Tibial nerve (tissue), 4 donors: ENCODE measurements around the gene EXOC6B. TPM values are rescaled to one million over a fixed set of nuclear protein-coding genes. Genes with fewer than 3 reads are reported as not detected.

Experiments used
- DNase-seq, 2 donors: peaks; one replicate each; pipeline ENCODE4 v3.0.0-alpha.2; 2019; ENCODE audit warnings: low spot score in 2 of 2
- H3K27ac ChIP-seq, 4 donors: fragments of 200-600 bp; sonication (generic) in 3 of 4; one replicate each; pipeline ENCODE4 v1.5.1; 2017 to 2019; ENCODE audit warnings: mild to moderate bottlenecking in 1 of 4
- H3K27me3 ChIP-seq, 2 donors: fragments of 200-600 bp; sonication (generic) in 1 of 2; one replicate each; pipeline versions ENCODE4 v1.5.1 to v1.6.0; 2017 to 2019
- H3K36me3 ChIP-seq, 3 donors: fragments of 200-600 bp; sonication (generic); one replicate each; pipeline ENCODE4 v1.5.1; 2018 to 2019
- H3K4me1 ChIP-seq, 4 donors: fragments of 200-600 bp; sonication (generic) in 3 of 4; one replicate each; pipeline ENCODE4 v1.5.1; 2017 to 2019
- H3K4me3 ChIP-seq, 4 donors: fragments of 200-600 bp; sonication (generic) in 3 of 4; one replicate each; pipeline ENCODE4 v1.5.1; 2017 to 2019; ENCODE audit warnings: mild to moderate bottlenecking in 1 of 4, moderate library complexity in 1 of 4
- H3K9me3 ChIP-seq, 4 donors: fragments of 200-600 bp; sonication (generic) in 3 of 4; one replicate each; pipeline ENCODE4 v1.5.1; 2017 to 2019
- EP300 ChIP-seq, 2 donors: sonication (generic); formaldehyde crosslinking; IDR thresholded peaks; one replicate each; pipeline ENCODE4 v1.6.1; 2017; ENCODE audit warnings: antibody characterized with exemption in 2 of 2, mild to moderate bottlenecking in 1 of 2
- POLR2A ChIP-seq, 2 donors: fragments of 450-650 bp; IDR thresholded peaks; one replicate each; pipeline ENCODE4 v1.6.1; 2017; ENCODE audit warnings: antibody characterized with exemption in 2 of 2, mild to moderate bottlenecking in 2 of 2, moderate library complexity in 2 of 2
- WGBS, 2 donors: methylation state at CpG; one replicate each; pipeline ENCODE4 v1.1.5; 2018; 5-methylcytosine and 5-hydroxymethylcytosine counted together
- total RNA-seq, 4 donors: library from RNA; depleted of rRNA; stranded (reverse); fragments of >200 nt; gene quantifications; one replicate each; pipeline ENCODE4 v1.1.0, GENCODE V29; 2016
- TF ChIP-seq, protein P1 (sequence below), 5 experiments: fragments of 200-600 bp in 3 of 5; fragments of 450-650 bp in 2 of 5; sonication (generic) in 3 of 5; IDR thresholded peaks; one replicate each; pipeline ENCODE4 v1.5.1; 2016 to 2019; ENCODE audit warnings: antibody characterized with exemption in 5 of 5, mild to moderate bottlenecking in 3 of 5, moderate library complexity in 2 of 5

EXOC6B gene
- total RNA-seq, 4 donors from 2014 or later: 22.1 to 41.1 (median 30.3) TPM

DNA sequence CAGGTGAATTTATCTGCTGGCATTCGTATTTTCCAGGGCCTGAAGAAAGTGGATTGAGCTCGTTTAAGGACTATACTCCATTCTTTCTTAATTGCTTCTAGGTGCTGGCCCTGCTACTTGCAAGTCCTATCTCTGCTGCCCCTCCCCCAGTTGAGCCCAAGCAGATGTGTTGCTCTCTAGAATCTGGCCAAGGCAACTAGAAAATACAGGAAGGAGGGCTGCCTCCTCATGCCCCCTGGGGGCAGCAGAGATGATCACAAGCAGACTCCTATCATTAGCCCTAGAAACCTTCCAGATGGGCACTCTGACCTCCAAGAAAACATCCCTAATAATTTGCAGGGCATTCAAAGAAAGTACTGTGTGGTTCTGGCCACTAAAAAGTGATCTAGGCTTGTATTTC is 605.7 kb downstream of the EXOC6B start:
- Histone ChIP-seq H3K9me3 (no peaks in the 10 kb centered on the region), H3K27ac (no peak overlapping the region), H3K27me3 (no peaks in the 10 kb centered on the region), H3K36me3 (no peaks in the 10 kb centered on the region), H3K4me1 (peaks cover 0 to under 1% (median 0%) of the 10 kb centered on the region in 4 donors), H3K4me3 (no peak overlapping the region)
- 59 to 64% methylated on average over 2 of the region's 2 CpGs for WGBS, 2 donors
- no peak for TF ChIP-seq EP300 (IDR thresholded peaks at IDR 0.05)
- TF ChIP-seq, protein P1, sequence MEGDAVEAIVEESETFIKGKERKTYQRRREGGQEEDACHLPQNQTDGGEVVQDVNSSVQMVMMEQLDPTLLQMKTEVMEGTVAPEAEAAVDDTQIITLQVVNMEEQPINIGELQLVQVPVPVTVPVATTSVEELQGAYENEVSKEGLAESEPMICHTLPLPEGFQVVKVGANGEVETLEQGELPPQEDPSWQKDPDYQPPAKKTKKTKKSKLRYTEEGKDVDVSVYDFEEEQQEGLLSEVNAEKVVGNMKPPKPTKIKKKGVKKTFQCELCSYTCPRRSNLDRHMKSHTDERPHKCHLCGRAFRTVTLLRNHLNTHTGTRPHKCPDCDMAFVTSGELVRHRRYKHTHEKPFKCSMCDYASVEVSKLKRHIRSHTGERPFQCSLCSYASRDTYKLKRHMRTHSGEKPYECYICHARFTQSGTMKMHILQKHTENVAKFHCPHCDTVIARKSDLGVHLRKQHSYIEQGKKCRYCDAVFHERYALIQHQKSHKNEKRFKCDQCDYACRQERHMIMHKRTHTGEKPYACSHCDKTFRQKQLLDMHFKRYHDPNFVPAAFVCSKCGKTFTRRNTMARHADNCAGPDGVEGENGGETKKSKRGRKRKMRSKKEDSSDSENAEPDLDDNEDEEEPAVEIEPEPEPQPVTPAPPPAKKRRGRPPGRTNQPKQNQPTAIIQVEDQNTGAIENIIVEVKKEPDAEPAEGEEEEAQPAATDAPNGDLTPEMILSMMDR (IDR thresholded peaks at IDR 0.05): no peak
- TF ChIP-seq POLR2A (IDR thresholded peaks at IDR 0.05): no peak
- no peak for DNase-seq

DNA sequence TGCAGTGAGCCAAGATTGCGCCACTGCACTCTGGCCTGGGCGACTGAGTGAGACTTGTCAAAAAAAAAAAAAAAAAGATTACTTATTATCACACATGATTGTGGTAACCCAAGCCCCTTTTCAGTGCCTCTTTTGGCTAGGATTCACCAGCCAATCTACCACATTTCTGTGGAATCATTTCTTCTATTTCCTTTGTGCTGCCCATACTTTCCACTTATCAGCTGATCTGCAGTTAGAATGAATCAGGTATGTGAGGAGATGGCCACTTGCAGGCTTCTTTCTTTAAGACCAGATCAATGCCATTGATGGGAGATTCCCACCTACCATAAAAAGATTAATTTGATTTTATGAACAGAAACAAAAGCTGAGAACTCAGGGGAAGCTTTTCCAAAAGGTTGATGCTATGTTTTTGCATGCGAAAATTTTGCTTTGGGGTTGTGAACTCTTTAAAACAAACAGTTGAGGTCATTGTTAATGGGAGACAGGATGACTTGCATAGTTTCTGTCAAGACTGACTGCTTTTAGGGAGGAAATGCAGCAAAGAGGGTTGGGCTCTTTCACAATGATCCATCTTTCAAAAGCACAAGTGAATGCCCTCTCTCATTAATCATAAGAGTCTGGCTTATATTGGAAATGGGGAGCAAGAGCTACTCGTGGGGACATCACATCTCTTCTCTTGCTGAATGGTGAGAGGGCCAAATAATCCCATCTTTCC is 611.2 kb downstream of the EXOC6B start:
- no peak for DNase-seq
- no peak overlapping the region for H3K27ac ChIP-seq
- TF ChIP-seq EP300 (IDR thresholded peaks at IDR 0.05) (no peak), POLR2A (IDR thresholded peaks at IDR 0.05) (no peak)
- TF ChIP-seq, protein P1 (IDR thresholded peaks at IDR 0.05): no peak
- H3K36me3 ChIP-seq: no peaks in the 10 kb centered on the region
- WGBS, 2 donors: 53 to 55% methylated on average over 4 of the region's 4 CpGs
- H3K9me3 ChIP-seq: no peaks in the 10 kb centered on the region
- no peak overlapping the region for H3K4me3 ChIP-seq
- no peaks in the 10 kb centered on the region for H3K27me3 ChIP-seq
- peaks cover 0 to 5% (median 0%) of the 10 kb centered on the region in 4 donors for H3K4me1 ChIP-seq

DNA sequence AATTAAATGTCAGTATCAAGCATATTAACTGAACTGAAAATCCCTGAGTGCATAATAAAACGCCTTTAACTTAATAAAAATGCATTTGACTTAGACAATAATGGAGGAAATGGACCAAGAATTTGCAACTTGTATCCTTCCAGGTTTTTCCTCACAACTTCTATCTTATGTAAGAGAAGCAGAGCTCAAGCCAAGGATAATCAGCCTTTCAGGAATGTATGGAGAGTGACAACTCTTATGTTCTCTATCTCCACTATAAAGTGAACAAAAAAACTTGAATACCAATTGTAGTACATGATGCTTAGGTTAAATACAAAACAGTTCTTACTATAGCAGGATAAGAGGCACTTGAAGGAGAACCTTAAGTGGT is 613.4 kb downstream of the EXOC6B start:
- H3K27ac ChIP-seq: no peak overlapping the region

DNA sequence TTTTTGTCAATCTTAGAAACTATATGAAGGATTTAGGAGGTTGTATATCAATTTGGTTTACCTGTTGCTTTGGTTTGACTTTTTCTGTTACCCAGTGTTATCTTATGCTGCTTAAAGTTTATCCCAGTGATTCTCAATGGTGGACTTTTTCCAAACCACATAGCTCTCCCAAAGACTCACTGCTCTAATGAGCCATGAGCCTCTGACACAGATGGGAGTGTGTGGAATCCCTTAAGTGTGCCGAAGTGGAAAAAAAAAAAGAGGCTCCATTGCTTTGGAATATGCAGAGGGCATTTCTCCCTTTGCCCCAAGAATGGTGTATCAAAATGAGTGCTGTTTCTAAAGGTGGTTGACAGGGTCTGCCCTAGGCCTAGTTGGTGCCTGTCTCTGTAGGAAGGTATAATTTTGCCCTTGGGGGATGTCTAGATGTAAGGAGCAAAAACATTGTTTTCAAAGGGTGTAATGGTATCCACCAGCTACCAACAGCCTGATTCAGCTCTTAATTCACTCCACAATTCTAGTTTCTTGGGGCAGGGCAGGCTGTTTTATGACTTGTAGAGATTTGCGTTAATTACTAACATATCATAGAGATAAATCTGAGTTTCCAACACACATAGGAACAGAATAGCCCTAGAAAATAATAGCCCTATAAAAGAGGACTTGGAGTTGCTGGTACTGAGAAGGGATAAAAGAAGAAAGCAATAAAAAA is 613.9 kb downstream of the EXOC6B start:
- Histone ChIP-seq H3K4me1 (peaks cover 0 to 5% (median 0%) of the 10 kb centered on the region in 4 donors), H3K4me3 (no peak overlapping the region), H3K36me3 (no peaks in the 10 kb centered on the region), H3K9me3 (no peaks in the 10 kb centered on the region), H3K27me3 (no peaks in the 10 kb centered on the region), H3K27ac (no peak overlapping the region)
- no peak for DNase-seq
- TF ChIP-seq EP300 (IDR thresholded peaks at IDR 0.05) (no peak), POLR2A (IDR thresholded peaks at IDR 0.05) (no peak)
- TF ChIP-seq, protein P1 (IDR thresholded peaks at IDR 0.05): no peak
- WGBS, 2 donors: 77 to 84% methylated on average over 2 of the region's 2 CpGs

More for the DNA sequence above, 613.4 kb downstream of the EXOC6B start:
- Histone ChIP-seq H3K4me3 (no peak overlapping the region), H3K36me3 (no peaks in the 10 kb centered on the region), H3K4me1 (peaks cover 0 to 5% (median 0%) of the 10 kb centered on the region in 4 donors), H3K9me3 (no peaks in the 10 kb centered on the region), H3K27me3 (no peaks in the 10 kb centered on the region)
- no peak for TF ChIP-seq POLR2A (IDR thresholded peaks at IDR 0.05)
- 85 to 94% methylated on average over 1 of the region's 1 CpG for WGBS, 2 donors
- DNase-seq: no peak

DNA sequence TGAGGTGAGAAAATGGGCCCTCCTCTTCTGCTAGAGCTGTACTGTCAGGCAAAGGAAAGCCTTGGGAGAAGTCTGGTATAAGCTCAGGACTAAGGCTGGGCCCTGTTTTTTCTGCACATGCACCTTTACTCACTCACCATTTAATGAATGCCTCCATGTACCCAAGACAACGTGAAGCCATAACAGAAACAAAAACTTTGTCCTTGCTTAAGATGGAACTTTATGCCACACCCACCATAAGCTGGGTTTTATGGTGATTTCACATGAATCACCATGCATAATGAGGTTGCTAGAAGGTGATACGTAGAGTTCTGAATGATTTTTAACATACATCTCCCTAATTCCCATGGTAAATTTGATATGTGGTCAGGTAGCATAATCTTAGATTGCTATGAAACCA is 614.5 kb downstream of the EXOC6B start:
- no peaks in the 10 kb centered on the region for H3K9me3 ChIP-seq
- H3K4me1 ChIP-seq: peaks cover 0 to 5% (median 0%) of the 10 kb centered on the region in 4 donors
- no peaks in the 10 kb centered on the region for H3K27me3 ChIP-seq
- no peak overlapping the region for H3K4me3 ChIP-seq
- no peak for TF ChIP-seq POLR2A (IDR thresholded peaks at IDR 0.05)
- TF ChIP-seq, protein P1 (IDR thresholded peaks at IDR 0.05): no peak
- no peak for TF ChIP-seq EP300 (IDR thresholded peaks at IDR 0.05)
- WGBS, 2 donors: 90 to 95% methylated on average over 2 of the region's 2 CpGs
- no peaks in the 10 kb centered on the region for H3K36me3 ChIP-seq
- DNase-seq: no peak
- H3K27ac ChIP-seq: no peak overlapping the region
